Kidney tubule cell (primary cell): Measurements from ENCODE around the gene MARCOL.
A peak's percentile ranks its signal among the peaks of the same experiment; 100 is the strongest.

ENCODE experiments used
- DNase-seq: peaks from one replicate; pipeline ENCODE4 v3.0.0-alpha.2; 2018; ENCODE audit warnings: low spot score

Gene MARCOL, protein sequence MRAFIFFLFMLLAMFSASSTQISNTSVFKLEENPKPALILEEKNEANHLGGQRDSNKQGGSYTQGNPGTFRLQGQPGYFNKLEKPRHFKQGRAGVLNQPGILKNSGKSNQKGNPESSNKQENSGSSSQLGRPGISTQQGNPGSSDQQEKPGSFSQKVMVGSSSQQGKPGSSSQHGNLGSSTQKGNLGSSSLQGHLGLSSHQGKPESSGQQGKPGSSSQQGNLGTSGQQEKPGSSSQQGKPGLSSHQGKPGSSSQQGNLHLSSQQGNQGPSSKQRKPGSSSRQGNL

DNA sequence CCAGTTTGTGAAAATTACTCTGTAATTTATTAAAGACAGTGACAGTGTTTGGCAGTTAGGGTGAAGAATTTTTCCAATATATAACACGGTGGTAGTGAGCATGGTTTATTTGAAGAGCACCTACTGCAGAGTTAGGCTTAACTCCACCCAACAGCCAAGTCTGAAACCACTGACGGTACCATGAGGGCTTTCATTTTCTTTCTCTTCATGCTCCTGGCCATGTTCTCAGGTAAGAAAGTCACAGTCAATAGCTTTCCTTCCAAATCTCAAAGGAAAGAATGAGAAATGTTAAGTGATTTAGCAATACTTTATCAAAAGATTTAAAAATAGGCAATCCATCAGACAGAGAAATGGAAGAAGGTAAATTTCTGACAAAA, at the start of gene MARCOL:
Gene MARCOL (plus strand): TSS at position 108 of the 377 bp plus-strand sequence. CDS start 73 bp downstream, at position 181.
- DNase-seq: no peak

DNA sequence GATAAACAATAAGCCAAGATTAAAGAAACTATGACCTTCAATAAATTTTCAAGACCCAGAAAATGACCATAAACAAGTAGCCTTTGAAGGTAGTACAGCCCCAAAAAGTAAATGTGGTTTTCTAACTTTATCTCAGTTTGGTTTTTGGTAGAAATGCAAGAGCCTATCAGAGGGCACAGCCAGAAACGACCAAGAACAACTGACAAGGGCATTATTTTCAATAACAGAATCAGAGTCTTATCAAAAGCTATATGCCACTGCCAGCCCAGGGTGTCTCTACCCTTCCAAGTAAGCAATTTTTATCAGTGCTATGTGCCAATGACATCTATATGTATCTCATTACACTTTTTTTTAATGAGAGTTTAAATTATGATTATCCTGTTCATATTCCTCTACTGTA, 47.3 kb upstream of the MARCOL start:
- DNase-seq: no peak

DNA sequence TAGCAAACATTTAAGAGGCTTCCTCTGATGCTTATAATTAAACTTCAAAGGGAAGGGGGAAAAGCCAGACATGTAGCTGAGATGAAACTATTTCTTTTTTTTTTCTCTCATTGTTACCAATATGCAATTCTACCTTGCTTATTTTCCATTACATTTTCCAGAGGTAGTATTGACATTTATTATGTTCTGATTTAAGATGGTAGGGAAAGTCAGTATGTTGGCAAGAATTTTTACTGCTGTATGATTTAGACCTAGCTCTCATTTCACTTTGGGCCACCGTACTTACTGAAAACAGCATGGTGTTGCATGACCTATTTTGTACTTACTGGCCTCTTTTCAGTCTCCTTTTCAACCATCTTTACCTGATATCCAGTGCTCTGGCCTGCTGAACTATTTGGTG, 45.1 kb upstream of the MARCOL start:
- DNase-seq: no peak

DNA sequence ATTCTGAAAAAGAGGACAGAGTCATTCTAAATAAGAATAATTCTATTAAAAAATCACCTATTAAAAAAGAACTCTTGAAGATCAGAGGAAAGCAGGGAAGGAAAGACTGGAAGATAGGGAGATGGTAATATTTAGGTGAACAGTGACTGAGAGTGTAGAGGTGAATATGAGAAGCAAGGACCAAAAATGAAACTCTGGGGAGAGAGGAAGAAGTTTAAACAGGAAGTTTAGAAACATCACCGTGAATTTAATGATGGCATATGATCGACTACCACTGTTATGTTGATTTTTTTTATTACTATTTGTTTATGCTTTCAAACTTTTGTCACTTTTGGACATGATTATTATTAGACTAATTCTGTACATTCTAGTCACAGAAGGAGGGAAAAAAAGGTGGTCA, 37.2 kb upstream of the MARCOL start:
- no peak for DNase-seq

DNA sequence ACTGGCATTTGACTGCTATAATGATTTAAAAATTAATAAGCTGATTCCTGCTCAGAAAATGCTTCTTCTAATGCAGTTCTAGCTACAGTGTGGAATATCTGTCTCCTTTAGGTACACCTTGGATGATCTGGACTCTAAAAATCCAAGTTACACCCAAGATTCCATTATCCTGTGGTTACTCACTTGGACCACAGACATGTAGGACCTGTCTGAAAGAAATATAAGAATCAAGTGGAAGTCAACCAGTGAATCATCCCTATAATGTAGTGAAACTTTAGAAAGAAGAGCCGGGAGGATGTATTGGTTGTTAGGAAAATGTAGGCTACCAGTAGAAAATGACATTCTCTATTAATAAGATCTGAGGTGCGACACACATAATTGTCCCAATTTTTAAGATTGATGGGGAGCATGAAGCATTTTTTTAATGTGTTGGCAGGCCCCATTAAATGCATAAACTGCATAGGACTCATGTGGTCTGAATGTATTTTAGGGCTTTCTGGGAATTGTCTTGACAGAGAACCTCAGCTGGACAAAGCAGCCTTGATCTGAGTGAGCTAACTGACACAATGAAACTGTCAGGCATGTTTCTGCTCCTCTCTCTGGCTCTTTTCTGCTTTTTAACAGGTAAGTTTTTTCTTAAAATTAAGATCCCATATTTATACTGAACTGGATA, 35.7 kb upstream of the MARCOL start, which contains the start of gene SPINK6:
Gene SPINK6 (plus strand): TSS at position 512 of the 673 bp plus-strand sequence. CDS start 55 bp downstream, at position 567.
- DNase-seq: peak; percentile 50

DNA sequence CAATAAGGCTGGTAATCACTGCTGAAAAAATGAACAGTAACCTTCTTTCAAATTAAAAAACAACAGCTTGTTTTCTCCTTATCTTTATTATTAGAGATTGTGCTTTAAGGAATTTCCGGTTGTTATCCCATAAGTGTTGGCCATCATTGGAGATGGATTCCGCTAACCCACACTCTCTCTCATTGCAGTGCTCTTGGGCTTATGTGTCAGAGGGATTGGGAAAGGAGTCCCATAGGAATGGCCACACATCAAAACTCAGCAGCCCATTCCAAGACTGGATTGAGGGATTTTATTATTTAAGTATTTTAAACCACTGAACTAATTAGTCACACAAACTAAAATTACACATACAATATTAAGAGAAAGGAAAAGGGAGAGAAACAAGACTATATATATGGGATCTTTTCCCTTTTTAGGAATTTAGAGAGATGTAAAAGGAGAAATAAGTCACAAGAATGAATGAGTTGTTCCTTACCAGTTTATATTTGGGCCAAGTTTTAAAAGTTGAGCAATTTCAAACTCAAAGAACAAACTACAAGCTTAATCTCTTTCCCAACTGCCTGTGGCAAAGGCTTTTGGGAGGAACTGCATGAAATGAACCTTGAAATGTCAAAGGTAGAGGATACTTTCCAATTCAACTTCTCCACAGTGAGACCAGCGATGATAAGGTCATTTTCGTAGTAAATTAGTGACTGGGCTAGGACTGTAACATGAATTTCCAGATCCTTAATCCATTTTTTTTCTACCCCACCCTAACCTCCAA, 33.1 kb upstream of the MARCOL start:
- no peak for DNase-seq

DNA sequence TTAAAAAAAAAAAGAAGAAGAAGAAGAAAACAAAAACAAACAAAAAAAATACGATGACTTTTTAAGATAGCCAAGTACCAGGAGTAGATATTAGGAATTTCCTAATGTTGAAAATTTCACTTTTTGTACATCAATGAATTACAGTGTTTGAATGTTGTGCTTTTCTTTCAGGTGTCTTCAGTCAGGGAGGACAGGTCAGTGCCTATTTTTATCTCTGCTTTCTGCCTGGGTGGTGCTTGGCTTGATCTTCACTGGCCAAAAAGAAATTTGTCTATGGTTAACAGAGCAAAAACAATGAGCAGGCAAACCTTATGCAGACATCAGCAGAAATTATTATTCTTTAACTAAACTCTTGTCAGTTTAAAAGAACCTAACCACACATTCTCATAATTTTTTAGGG, 32.5 kb upstream of the MARCOL start:
- DNase-seq: no peak

DNA sequence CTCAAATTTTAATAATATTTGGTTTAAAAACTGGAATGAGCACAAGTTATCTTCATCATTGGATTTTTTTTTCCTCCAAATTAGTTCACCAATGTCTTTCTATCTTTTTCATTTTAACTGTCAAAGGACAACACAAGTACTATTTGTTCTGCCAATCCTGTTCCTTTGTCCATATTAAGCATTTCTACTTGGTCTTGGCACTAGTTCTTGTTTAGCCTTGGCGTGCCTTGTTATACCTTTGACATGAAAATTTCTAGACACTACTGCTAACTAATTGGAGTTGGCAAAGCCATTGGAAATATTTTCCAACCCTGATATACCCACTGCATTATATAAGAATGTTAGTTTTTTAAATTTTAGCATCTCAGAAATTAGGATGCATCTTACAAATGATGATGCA, 31.7 kb upstream of the MARCOL start:
- DNase-seq: no peak

DNA sequence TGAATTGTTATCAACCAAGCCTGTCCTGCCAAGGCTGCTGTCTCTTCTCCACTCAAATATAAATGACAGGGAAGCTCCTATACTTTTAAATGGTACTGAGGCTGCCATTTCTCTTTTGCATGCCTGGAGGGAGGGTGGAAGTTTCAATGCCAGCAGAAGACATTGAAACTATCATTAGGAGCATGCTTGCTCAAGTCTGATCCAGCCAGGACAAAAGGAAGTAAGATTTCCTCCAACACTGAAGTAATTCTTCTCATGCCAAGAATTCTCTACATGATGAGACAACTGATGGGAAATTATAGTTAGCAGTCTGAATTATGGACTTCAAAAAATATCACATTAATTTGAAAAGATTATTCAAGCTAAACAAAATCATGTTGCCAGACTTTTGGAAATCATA, 30.1 kb upstream of the MARCOL start:
- no peak for DNase-seq

DNA sequence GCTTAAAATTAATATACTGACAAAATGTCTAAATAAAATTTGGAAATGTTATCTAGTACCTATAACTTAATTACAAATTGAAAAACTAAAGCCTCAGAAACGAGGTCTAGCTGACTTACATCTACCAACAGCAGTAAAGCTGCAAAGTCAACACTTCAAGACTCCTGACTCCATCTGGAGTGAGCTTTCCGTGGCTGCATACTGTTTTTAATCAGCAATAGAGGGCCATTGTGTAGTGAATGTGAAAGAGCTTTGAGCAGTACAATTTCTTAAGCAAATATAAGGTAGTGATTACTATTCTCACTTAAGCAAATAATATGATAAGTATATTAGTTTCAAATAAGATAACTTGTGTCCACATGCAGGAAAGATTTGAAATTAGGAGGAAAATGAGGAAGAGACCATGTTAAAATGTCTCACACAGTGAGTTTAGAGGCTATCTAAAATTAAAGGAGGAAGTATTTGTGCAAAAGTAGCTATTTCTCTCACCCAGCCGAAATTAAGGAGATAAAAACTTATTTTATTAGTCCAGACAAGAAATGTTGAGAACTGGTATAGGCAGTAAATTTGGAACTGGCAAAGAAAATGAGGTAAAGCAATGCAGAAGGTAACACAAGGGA, 29.1 kb upstream of the MARCOL start:
- no peak for DNase-seq

DNA sequence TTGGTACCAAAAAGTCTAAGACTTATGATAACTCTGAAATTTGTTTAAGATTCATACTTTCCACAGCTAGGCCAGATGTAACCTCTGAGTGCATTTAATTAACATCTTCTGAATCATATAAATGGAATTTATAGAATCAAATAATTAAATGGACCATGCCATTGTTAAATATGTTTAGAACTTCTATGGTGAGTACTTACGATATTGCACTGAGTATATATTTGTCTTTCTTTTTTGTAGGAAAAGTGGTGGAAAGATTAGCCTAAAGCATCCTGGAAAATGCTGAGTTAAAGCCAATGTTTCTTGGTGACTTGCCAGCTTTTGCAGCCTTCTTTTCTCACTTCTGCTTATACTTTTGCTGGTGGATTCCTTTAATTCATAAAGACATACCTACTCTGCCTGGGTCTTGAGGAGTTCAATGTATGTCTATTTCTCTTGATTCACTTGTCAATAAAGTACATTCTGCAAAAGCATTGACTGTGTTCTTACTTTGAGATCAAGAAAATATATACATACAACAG, 23.6 kb upstream of the MARCOL start:
- no peak for DNase-seq

DNA sequence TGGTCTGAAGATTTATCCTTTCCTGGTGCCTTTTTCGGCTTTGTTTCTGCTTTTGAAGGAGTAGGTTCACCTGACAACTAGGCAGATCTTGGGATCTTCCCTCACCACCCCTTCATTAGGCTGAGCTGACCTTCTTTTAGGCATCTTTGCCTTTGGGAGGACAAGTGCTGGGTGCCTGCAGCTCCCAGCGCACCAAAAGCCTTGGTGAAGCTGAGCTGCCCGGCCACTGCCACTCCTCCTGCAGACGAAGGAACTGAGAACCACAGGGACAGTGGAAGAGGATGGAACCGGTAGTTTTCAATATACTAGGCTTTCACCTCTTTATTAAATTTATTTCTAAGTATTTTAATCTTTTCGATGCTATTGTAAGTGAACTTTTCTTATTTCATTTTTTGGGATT, 16.8 kb upstream of the MARCOL start:
- DNase-seq: no peak

DNA sequence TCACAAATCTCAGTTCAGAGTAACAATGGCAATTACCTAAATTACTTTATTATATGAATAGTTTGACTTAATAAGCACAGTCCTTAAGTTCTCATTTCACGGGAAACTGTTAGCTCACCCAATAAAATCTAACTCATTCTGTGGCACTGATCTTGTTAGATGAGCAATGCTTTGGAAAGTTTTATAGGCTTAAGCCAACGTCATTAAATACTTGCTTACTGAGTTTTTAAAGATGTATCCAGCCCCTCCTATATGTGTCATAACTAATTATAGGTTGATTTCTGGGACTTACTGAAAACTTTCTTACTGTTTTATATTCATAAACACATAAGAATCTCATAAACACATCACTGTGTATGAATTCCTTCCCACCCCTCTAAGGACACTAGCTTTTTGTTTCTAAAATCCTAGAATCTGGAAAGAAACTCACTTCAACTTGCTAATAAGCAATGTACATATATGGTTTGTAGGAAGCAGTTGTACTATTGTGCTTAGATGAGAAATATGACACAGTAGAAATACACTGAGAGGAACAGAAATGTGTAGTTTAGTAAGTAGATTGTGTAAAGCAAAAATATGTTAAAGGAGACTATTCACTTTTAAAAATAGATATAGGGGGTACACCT, 14.1 kb upstream of the MARCOL start:
- no peak for DNase-seq

DNA sequence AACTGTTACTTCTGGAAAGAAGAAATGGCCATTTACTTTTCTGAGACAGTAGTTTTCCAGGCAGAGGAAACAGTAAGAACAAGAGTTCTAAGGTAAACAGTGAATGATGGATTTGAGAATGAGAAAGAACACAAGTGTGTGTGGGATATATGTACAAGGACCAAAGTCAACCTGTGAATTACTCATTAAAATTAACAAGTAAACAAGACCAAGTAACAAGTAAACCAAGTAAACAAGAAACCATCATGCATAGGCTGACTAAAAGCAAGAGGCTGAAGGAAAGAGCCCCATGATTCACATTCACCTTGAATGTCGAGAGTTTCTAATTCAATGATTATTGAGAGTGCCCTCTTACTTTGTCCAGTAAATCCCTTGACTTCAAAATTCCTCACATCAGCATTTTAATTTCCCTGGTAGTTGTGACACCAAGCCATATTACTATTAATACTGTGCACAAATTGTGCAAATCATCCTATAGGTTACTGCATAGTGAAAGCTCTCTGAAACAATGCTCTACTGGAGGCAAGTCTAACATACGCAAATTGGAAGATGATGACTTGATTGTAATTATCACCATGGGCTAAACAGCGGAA, 9.8 kb upstream of the MARCOL start:
- no peak for DNase-seq

DNA sequence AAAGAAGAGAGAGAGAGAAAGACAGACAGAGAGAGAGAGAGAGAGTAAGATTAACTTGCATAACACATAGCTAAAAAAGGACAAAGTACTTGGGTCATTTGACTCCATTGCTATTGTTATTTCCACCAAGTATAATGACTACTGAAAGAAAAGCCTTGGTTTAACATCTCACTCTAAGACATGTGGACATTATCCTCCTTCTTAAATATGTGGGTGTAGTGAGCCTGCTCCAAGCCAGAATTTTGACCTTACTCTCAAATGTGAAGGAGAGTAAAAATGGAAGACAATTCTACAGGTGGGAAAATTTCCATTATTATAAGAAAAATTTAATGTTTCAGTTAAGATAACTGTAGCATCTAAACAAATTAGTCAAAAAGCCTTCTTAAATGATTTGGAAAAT, 8.5 kb upstream of the MARCOL start:
- no peak for DNase-seq

DNA sequence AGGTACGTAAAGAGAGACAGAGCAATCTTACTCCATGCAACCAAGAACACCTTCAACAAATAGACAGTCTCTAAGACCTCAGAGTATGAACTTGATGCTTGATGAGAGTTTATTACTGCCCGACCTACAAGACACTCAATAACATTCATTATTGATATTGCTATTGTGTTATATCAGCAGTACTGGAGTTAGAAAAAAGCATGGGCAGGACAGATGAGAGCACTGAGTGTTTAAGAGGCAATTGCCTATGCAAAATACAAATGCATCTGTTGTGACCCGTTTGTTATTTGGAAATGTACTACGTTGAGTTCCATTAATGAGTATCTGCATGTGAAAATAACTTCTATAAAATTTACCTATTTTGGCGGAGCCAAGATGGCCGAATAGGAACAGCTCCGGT, 8.1 kb upstream of the MARCOL start:
- DNase-seq: no peak

DNA sequence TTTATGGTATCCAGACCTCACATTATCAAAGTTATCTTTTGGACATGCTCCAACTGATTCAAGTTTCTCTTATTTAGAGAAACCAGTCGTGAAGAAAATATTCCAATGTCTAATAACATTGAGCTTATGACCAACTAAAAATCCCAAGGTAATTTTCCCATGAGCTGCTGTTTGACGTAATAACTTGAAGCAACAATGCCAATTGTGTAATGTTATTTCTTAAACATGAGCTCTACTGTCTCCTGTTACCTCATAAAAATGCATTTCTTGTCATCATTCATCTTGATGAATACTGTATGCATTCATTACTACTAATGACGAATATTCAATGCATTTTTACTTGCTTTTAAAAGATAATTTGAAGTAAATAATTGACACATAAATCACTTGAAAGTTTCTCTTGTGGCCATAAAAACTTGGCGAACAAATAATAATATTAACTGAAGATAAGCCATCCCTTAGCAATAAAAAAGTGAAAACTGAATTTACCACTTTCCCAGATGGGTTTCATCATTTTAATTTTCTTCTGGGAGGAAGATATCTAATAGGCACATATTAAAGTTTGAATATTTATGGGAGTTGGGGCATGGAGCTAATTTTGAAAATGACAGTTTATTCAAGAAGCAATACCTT, 424 bp upstream of the MARCOL start:
- no peak for DNase-seq

DNA sequence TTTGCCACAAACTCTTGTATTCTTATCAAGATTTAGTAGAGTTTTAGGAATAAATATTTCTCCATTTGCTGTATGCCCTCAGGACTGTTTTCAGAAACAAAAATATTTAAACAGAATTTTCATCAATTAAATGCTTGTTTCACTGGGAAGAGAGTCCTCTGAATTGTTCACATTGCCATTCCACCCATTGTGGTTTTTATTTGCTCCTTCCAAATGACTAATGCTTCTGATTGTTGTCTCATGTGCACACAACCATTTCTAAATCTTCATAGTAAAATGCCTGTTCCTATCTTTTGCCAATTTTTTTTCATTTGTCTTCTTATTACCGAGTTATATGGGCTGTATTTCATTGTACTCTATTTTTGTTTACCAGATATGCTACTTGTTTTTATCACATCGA, 10.6 kb downstream of the MARCOL start:
- no peak for DNase-seq

DNA sequence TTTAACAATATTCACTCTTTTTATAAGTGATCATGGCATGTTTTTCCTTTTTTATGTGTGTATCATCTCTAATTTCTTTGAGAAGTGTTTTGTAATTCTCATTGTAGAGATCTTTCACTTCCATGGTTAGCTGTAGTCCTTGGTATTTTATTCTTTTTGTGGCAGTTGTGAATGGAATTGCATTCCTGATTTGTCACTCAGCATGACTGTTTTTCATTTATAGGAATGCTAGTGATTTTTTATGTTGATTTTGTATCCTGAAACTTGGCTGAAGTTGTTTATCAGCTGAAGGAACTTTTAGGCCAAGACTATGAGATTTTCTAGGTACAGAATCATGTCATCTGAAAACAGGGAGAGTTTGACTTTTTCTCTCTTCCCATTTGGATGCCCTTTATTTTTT, 17.1 kb downstream of the MARCOL start:
- no peak for DNase-seq

DNA sequence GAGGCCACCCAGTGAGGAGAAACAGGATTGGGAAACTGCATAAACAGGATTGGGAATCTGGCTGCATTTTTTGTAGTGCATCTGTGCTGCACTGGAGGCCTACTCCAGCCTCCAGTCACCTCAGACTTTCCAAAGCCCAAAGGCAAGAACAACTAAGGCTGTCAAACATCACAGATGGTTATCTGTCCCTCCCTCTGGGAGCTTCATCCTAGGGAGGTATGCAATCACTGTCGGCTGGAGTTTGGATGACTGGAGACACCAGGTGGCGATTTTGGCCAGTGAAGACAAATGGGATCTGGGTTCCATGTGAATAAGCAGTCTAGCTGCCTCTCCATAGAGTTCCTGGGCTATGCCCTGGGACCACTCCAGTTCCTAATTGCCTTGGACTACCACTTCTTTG, 21.0 kb downstream of the MARCOL start:
- no peak for DNase-seq

DNA sequence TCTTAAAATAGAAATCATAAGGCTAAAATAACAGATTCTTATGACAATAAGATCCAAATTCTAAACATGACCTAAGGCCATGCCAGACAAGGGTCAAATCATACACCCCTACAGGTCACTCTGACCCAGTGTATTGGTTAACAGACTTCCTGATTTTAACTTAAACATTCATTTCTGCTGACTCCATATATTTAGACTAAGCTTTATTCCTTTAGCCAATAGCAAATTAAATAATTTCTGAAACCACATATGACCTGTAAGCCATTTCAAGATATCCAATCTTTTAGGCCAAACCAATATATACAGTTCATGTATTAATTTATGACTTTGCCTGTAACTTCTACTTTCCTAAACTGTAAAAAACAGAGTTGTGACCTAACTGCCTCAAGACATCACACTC, 22.9 kb downstream of the MARCOL start:
- DNase-seq: no peak
